Loucy (cell line): Measurements from ENCODE around the gene PKD1L1.

Experiments used
- H2AFZ ChIP-seq: fragments of 200-600 bp; sonication (generic); 2 replicates; pipeline ENCODE4 v1.6.0; 2016; ENCODE audit warnings: antibody characterized with exemption, mild to moderate bottlenecking, low read length, moderate library complexity
- H3F3A ChIP-seq: fragments of 200-600 bp; 2 replicates; pipeline ENCODE4 v1.6.0; 2016; ENCODE audit warnings: antibody characterized with exemption, low read depth, mild to moderate bottlenecking
- H3K27me3 ChIP-seq: fragments of 200-600 bp; sonication (generic); 2 replicates; pipeline ENCODE4 v1.6.1; 2014; ENCODE audit warnings: low read length, mild to moderate bottlenecking; ENCODE audit not compliant: insufficient read depth, poor library complexity, severe bottlenecking
- H3K36me3 ChIP-seq: fragments of 200-600 bp; sonication (generic); 2 replicates; pipeline ENCODE4 v1.6.1; 2016; ENCODE audit warnings: low read length; ENCODE audit not compliant: insufficient read depth
- H3K4me1 ChIP-seq: fragments of 200-600 bp; sonication (generic); 2 replicates; pipeline ENCODE4 v1.5.1; 2014; ENCODE audit warnings: low read length, mild to moderate bottlenecking; ENCODE audit not compliant: insufficient read depth, poor library complexity, severe bottlenecking
- H3K4me2 ChIP-seq: fragments of 200-600 bp; sonication (generic); 2 replicates; pipeline ENCODE4 v1.6.0; 2014; ENCODE audit warnings: antibody characterized with exemption, low read length, low read depth, mild to moderate bottlenecking; ENCODE audit not compliant: poor library complexity, severe bottlenecking
- H3K4me3 ChIP-seq: fragments of 200-600 bp; sonication (generic); 2 replicates; pipeline ENCODE4 v1.5.1; 2014; ENCODE audit warnings: low read length, mild to moderate bottlenecking, mixed read lengths; ENCODE audit not compliant: poor library complexity, severe bottlenecking
- H3K79me2 ChIP-seq: fragments of 200-600 bp; sonication (generic); 2 replicates; pipeline ENCODE4 v1.6.1; 2014; ENCODE audit warnings: low read length; ENCODE audit not compliant: insufficient read depth
- H3K9ac ChIP-seq: fragments of 200-600 bp; sonication (generic); 2 replicates; pipeline ENCODE4 v1.6.0; 2014; ENCODE audit warnings: mild to moderate bottlenecking, low read depth, low read length, moderate library complexity; ENCODE audit not compliant: poor library complexity, severe bottlenecking
- H3K9me2 ChIP-seq: fragments of 200-600 bp; sonication (generic); replicated peaks from 2 replicates; pipeline ENCODE4 v1.6.1; 2016; ENCODE audit warnings: low read depth, low read length, mixed read lengths
- H3K9me3 ChIP-seq: fragments of 200-600 bp; sonication (generic); 2 replicates; pipeline ENCODE4 v1.6.1; 2014; ENCODE audit warnings: mild to moderate bottlenecking, antibody characterized with exemption, low read length, low read depth; ENCODE audit not compliant: insufficient read depth
- H4K20me1 ChIP-seq: fragments of 200-600 bp; sonication (generic); 2 replicates; pipeline ENCODE4 v1.6.0; 2014; ENCODE audit warnings: antibody characterized with exemption, low read length, mild to moderate bottlenecking; ENCODE audit not compliant: insufficient read depth, poor library complexity, severe bottlenecking
- CTCF ChIP-seq: fragments of 200-600 bp; sonication (generic); conservative IDR thresholded peaks from 2 replicates; pipeline ENCODE4 v1.5.1; 2014; ENCODE audit warnings: mild to moderate bottlenecking, antibody characterized with exemption, low read length
- EZH2phosphoT487 ChIP-seq: fragments of 200-600 bp; IDR thresholded peaks from 2 replicates; pipeline ENCODE4 v1.6.1; 2018; ENCODE audit warnings: antibody characterized with exemption, mild to moderate bottlenecking, moderate library complexity, borderline replicate concordance

The PKD1L1 gene

GRCh38 chr7:47882635-47883034, 65.6 kb downstream of the PKD1L1 start:
- no peaks in the 10 kb centered on the region for H3K27me3 ChIP-seq

GRCh38 chr7:47881256-47881655, 67.0 kb downstream of the PKD1L1 start:
- no peak overlapping the region for H3K4me2 ChIP-seq
- H3K79me2 ChIP-seq: no peaks in the 10 kb centered on the region
- no peaks in the 10 kb centered on the region for H3F3A ChIP-seq
- H4K20me1 ChIP-seq: no peaks in the 10 kb centered on the region
- H3K9ac ChIP-seq: no peak overlapping the region
- H3K27me3 ChIP-seq: no peaks in the 10 kb centered on the region
- TF ChIP-seq CTCF (no peak), EZH2phosphoT487 (no peak)
- peaks cover 7% of the 10 kb centered on the region; the same call in 1 of the 2 replicates for H3K9me3 ChIP-seq
- no peaks in the 10 kb centered on the region for H3K36me3 ChIP-seq
- H3K9me2 ChIP-seq: no peaks in the 10 kb centered on the region
- H2AFZ ChIP-seq: no peak overlapping the region
- H3K4me3 ChIP-seq: no peak overlapping the region
- no peaks in the 10 kb centered on the region for H3K4me1 ChIP-seq

More at GRCh38 chr7:47882635-47883034, 65.6 kb downstream of the PKD1L1 start:
- Histone ChIP-seq H3K79me2 (no peaks in the 10 kb centered on the region), H4K20me1 (no peaks in the 10 kb centered on the region), H3K9ac (no peak overlapping the region), H2AFZ (no peak overlapping the region), H3K4me2 (no peak overlapping the region), H3K36me3 (no peaks in the 10 kb centered on the region), H3K4me1 (no peaks in the 10 kb centered on the region), H3K9me3 (peaks cover 3% of the 10 kb centered on the region; the same call in 1 of the 2 replicates), H3K9me2 (no peaks in the 10 kb centered on the region), H3F3A (no peaks in the 10 kb centered on the region), H3K4me3 (no peak overlapping the region)
- TF ChIP-seq CTCF (no peak), EZH2phosphoT487 (no peak)

GRCh38 chr7:47878662-47879061, 69.6 kb downstream of the PKD1L1 start:
- H3K36me3 ChIP-seq: no peaks in the 10 kb centered on the region
- no peak overlapping the region for H2AFZ ChIP-seq
- H3K4me3 ChIP-seq: no peak overlapping the region
- H3K9me2 ChIP-seq: no peaks in the 10 kb centered on the region
- H3K9me3 ChIP-seq: peaks cover 7% of the 10 kb centered on the region; the same call in 1 of the 2 replicates
- H4K20me1 ChIP-seq: no peaks in the 10 kb centered on the region
- H3K27me3 ChIP-seq: no peaks in the 10 kb centered on the region
- no peak for TF ChIP-seq CTCF
- no peak for TF ChIP-seq EZH2phosphoT487
- H3K4me1 ChIP-seq: no peaks in the 10 kb centered on the region
- H3K79me2 ChIP-seq: no peaks in the 10 kb centered on the region
- no peak overlapping the region for H3K9ac ChIP-seq
- no peaks in the 10 kb centered on the region for H3F3A ChIP-seq
- no peak overlapping the region for H3K4me2 ChIP-seq
